GM21447 (cell line): ENCODE data around the gene SLC35D3.
"Not testable (repeated sequence)": the region's sequence is repeated elsewhere in the genome, so short reads cannot be mapped to it uniquely, and the experiment has no call there.

Source experiments
- ATAC-seq: cut with Tn5 transposase; IDR thresholded peaks from one replicate; pipeline ENCODE4 v1.9.1; 2021; ENCODE audit not compliant: unreplicated experiment

Gene SLC35D3

DNA sequence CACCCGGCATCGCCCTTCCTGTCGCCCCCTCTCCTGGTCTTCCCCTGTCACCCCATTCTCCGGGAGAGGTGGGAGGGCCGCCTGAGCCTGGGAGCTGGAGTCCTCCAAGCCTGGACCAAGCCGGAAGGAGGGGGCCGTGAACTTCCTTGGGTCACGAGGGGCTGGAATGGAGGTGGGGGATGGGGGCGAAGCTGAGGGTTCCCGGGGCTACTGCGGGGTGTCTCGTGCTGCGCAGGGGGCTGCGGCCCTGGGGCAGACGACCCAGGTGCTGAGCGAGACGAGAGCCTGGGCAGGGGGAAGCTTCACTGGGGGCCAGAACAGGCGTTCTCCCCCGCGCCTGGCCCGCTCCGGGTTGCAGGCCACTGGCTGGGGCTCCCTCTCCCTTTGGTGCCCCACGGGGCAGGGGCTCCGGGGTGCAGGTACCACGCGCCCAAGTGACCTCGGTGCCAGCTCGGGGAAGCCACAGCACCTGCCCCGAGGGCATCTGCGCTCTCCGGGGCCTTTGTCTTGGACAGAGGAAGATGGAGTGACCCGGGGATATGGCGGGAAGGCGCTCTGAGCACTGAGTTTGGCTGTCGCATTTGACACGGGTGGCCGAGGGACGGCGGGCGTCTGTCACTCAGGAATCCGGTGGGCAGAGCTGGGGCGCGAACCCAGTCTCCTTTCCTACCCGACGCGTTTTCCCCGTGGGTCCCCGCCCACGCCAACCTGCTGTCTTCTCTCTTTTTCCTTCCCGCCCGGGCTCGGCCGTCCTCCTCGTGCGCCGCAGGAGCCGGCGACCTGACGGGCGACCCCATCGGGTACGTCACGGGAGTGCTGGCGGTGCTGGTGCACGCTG is 1.2 kb downstream of the SLC35D3 start:
- no peak for ATAC-seq

DNA sequence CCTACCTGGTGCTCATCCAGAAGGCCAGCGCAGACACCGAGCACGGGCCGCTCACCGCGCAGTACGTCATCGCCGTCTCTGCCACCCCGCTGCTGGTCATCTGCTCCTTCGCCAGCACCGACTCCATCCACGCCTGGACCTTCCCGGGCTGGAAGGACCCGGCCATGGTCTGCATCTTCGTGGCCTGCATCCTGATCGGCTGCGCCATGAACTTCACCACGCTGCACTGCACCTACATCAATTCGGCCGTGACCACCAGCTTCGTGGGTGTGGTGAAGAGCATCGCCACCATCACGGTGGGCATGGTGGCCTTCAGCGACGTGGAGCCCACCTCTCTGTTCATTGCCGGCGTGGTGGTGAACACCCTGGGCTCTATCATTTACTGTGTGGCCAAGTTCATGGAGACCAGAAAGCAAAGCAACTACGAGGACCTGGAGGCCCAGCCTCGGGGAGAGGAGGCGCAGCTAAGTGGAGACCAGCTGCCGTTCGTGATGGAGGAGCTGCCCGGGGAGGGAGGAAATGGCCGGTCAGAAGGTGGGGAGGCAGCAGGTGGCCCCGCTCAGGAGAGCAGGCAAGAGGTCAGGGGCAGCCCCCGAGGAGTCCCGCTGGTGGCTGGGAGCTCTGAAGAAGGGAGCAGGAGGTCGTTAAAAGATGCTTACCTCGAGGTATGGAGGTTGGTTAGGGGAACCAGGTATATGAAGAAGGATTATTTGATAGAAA is 2.0 kb downstream of the SLC35D3 start:
- no peak for ATAC-seq

DNA sequence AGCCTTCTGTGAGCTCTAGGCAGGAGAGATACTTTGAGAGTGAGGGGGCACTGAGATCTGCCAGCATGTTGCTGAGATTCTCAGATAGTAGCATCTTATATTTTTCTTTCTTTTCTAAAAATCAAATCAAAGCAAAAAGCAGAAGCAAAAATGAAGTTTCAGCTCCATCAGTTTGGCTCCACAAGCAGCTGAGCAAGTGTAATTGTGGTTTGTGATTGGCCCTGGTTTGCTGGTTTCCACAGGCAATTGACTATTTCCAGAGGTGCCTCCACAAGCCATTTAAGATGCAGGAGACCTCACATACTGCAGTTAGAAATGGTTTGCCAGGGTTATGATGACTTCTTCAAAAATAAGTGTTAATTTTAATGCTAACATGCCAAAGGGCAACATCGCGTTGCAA is 4.3 kb downstream of the SLC35D3 start:
- ATAC-seq: no peak

DNA sequence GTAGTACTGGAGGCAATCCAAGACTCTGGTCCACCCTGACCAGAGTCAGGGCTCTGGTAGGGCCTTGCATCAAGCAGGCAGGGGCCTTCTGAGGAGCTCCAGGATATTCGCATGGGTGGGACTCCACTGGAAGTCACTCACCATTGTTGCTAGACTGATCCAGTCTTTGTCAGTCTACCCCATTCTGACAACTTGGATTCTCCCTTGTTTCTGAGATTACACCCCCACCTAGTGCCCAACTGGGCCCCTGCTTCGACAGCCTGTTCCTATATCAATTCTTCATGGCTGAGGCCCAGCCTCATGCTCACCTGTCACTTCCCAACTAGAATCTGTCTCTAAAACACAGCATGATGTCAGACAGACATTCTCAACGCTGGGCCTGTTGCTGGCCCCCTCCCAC is 5.2 kb downstream of the SLC35D3 start:
- ATAC-seq: no peak

DNA sequence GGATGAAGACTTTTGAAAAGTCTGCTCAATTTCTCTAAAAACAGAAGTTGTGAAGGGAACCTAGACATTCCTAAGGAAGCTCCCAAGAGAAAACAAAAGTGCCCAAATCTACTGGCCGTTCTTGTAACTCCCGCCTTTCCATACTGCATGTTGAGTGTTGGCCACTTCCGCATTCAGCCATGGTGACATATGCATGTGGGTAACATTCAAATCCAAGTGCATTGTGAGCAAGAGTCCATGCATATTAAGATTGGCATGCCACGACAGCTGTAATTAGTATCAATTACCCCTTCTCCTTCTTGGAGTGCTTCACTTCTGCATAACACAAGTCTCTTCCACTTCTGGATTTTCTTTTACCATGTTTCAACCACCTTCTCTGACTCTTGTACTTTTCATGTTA is 8.4 kb downstream of the SLC35D3 start:
- no peak for ATAC-seq

DNA sequence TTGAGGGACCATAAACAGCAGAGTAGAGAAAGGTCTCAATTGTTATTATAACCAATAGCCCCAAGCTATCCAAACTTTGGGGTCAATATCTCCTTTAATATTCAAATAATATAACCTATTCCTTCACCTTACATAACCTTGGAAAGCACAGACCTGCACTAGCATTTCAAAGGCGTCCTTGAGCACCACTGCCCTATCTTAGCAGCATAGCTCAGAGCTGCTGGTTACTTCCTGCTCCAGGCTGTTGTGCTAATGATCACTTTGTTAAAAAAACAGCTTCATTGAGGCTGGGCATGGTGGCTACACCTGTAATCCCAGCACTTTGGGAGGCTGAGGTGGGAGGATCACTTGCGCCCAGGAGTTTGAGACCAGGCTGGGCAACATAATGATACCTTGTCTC is 10.5 kb downstream of the SLC35D3 start:
- no peak for ATAC-seq

DNA sequence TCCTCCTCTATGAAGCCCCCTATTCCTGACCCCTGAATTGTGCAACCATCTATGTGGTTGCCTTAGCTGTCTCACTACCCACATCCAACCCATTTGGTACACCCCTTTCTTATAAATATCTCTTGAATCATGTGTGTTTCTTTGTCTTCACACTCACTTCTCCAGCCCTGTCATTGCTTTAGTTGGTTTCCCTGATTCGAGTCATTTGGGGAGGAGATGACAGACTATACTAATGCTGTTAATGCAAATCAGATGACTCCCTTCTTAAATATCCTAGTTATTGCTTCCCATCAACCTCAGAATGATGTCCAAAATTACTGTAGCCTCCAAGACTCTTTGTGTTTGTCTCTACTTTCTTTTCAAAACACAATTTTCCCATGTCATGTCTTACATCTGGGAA is 23.0 kb downstream of the SLC35D3 start:
- no peak for ATAC-seq

DNA sequence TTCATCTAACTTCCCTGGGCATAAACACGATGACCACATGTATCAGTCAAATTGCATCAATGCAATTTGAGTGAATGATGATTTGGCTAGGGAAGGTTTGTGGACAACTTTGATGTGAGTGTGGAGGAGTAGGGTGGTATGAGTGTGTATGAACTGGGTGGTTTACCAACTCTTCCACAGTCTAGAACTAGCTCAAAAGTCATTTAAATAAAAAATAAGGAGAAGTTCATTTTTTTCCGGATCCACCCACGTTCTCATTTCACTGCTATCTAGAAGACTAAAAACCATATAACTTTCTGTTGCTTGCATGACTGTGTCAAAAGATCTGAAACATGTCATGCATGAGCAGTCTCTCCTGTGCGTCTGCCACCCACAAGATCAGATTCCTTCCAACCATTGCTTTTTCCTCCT is 23.6 kb downstream of the SLC35D3 start:
- ATAC-seq: no peak

DNA sequence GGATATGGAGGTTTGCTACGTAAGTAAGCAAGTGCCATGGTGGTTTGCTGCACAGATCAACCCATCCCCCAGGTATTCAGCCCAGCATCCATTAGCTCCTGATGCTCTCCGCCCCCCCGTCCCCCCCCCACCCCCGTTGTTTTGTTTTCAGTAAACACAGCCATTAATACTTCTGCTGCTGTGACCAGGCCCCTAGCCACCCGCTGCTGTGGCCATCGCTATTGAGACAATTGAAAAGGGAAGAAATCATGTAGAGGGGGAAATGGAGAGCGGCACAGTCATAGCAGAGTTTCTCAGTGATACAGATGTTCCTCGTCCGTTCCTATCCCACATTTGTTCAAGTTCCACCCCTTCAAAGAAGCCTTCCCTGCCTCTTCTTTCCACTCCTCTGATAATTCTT is 24.9 kb downstream of the SLC35D3 start:
- no peak for ATAC-seq

DNA sequence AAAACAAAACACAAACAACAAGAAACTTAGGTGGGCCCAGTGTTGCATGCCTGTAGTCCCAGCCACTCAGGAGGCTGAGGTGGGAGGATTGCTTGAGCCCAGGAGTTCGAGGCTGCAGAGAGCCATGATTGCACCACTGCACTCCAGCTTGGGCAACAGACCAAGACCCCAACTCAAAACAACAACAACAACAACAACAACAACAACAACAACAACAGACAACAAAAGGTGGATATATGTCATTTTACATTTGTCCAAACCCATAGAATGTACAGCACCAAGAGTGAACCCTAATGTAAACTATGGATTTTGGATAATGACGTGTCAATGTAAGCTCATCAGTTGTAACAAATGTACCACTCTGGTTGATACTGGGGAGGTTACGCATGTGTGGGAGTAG is 27.9 kb downstream of the SLC35D3 start:
- not testable (repeated sequence) for ATAC-seq

DNA sequence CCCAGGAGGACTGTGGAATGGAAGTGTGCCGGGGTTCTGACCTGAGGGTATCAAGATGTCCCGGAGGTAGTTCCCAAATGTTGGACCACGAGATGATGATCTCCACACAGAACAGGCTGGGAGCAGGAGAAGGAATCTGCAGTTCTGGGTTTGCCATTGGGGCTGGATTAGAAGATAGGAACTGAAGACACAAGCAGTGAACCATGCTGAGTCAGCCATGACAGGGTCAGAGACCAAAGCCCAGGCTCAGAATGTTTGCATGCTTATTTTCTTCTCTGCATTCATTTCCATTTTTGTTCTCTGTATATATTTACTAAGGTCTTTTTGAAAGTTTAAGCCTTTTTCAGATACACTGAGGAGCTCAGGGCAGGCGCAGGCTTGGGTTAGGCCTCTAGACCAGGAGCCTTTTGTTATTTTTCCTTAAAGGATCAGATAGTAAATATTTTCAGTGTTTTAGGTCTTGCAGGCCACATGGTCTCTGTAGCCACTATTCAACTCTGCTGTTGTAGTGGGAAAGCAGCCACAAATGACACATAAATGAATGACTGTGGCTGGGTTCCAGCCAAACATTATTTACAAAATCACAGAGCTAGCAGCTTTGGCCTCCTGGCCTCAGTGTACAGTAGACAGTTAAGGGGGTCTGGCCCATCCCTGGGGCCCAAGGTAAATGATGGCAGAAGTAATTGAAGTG is 28.5 kb downstream of the SLC35D3 start:
- no peak for ATAC-seq

DNA sequence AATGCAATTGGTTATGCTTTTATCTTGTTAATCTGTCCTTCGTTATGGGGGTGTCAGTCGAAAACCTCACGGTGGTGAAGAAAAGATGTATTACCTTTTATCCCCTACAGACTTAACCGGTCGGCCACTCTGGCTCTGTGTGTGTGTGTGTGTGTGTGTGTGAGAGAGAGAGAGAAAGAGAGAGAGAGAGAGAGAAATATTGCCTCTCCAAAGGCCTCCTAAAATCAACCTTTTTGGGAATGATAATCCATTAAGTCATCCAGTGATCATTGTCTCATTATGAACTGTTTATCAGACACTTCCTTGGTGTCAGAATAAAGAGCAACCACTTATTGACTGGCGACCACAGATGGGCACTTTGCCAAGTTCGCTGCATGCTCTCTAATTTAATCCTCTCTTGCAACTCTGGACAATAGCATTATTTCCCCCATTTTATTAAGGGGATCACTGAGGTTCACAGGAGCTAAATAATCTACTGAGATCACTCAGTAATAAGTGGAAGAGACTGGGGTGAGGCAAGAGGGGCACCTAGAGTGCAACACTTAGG is 30.7 kb downstream of the SLC35D3 start:
- ATAC-seq: no peak

DNA sequence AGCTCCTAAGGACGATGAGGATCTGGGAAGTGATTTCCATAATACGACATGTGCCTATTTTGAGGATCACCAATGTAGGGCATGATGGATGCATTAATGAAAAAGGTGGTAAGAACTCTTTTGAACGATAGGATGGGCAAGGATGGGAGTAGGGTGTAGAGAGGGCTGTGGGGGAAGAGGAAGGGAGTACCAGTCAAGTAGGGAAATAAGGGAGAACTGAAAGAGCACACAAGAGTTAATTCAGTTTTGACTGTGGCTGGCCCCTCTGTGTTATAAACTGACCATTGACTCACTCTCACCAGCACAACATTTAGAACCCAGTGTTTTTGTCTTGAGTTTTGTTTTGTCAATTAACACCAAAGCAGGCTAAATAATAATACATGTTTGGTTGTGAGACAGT is 33.0 kb downstream of the SLC35D3 start:
- ATAC-seq: no peak

DNA sequence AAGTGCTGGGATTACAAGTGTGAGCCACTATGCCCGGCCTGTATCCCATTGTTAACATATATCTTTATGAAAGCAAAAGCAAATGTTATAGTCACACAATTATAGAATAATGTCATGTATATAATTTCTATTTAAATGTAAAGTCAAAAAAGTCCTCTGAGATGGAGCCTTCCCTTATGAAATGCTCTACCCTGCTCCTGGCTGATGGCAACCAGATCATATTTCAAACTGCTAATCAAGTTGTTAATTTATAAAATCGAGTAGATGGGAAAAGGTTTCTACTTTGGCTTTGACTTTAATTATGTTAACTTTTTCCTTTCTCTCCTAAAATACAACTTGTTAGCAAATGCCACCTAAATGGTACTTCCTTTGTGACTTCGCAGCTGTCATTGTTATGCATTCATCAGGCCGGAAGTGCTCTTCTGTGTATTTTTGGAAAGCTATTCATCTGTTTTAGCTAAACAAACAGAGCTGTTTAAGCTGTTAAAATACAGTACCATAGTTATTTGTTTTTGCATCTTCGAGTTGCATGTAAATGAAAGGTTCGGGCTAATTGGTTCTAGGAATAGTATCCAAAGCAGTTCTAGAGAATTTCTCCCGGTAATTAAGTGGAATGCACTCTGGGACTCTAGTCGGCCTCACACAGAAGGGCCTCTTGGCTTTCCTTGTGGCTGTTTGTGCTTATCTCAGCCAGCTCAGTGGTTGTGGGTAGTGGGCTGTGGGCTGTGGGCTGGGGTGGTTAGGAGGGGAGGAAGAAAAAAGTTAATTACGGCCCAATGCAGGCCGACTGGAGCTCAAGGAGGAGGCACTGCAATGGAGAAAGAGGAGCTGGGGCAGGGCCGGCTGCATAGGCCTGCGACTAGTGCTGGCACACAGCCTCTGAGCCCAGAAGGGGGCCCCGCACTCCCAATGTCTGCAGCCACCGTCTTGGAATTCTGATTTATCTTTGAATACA is 34.8 kb downstream of the SLC35D3 start:
- no peak for ATAC-seq

DNA sequence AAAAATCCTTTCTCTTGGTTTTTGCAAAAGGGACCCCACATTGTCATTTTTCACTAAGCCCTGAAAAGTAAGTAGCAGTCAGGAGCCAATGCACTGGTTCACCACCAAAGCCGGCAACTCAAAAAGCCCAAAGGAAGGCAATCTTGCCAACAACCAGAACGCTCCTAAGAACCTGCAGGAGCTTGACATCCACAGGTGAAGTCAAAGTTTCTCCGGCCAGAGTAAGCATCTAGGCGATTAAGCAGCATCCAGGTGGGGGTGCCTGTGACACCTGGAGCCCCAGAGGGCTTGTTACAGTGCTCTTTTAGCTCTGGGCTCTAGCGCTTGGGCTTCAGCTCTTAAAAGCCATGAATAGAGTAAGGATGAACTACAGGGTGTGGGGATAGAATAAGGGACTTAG is 36.1 kb downstream of the SLC35D3 start:
- no peak for ATAC-seq

DNA sequence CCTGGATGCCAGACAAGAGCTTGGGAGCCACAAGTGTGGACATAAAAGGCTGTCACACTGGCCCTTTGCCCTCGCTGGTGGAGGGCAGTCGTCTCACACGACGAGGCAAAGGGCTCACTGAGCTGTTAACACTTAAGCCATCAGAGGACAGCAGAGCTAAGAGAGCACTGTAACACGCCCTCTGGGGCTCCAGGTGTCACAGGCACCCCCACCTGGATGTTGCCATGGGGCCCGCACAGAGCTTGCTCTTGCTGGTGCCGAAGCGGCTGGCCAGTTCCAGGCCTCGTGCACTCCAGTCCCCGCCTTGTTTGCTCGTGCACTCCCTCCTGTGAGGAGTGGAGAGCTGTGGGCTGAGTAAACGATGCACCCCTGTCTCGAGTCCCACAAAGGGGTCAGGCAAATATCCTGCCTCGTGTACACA is 37.4 kb downstream of the SLC35D3 start:
- ATAC-seq: no peak

DNA sequence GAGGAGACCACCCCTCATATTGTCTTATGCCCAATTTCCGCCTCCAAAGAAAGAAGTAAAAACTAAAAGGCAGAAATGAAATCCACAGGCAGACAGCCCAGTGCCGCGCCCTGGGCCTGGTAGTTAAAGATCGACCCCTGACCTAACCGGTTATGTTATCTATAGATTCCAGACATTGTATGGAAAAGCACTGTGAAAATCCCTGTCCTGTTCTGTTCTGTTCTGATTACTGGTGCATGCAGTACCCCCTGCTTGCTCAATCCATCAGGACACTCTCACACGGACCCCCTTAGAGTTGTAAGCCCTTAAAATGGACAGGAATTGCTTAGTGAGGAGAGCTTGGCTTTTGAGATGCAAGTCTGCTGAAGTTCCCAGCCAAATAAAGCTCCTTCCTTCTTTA is 37.8 kb downstream of the SLC35D3 start:
- not testable (repeated sequence) for ATAC-seq

DNA sequence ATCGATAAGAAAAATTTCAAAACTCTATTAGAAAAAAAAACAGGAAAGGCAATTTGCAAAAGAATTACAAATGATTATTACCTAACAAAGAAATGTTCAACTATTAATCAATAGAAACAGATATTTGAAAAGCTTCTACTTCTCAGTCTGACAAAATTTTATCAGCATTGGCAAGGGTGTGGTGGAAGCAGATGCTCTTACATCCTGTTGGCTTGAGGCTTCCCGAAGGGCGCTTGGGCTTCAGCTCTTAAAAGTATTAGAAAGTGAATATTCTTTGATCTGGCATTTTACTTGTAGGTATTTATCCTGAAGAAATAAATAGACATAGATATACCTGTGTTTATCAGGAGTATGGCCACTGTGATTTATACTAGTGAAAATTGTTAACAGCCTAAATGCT is 38.7 kb downstream of the SLC35D3 start:
- ATAC-seq: no peak

DNA sequence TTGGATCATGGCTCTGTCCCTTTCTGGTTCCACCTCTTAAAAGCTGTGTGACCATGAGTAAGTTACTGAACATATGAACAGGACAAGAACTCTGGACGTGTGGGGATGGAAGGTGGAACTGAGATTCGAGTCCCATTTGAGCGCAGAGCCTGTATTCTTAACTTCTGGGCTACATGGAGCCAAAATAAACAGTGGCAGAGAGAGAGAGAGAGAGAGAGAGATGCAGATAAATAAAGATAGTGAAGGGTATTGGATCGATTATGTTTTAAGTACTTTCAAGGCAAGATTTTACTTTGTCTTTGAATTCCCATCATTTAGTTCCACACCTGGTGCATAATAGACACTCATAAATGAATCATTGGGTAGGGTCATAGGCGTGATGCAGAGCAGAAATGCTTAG is 39.7 kb downstream of the SLC35D3 start:
- no peak for ATAC-seq

DNA sequence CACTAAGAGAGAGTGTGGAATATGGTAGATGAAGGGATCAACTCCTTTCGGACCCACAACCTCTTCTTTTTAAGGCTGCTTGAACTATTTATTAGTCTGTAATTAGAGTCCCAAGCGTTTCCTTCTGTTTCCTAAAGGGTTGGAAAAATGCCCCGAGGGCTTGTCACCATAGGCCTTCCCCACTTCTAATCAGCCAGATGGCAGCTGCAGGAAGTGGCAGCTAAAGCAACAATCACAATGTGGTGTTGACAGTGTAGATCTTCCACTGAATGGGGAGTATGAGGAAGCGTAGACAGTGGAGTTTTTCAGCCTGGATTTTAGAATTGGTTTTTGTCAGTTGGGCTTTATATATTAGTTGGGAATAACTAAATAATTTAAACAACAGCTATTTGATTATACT is 40.6 kb downstream of the SLC35D3 start:
- ATAC-seq: no peak

DNA sequence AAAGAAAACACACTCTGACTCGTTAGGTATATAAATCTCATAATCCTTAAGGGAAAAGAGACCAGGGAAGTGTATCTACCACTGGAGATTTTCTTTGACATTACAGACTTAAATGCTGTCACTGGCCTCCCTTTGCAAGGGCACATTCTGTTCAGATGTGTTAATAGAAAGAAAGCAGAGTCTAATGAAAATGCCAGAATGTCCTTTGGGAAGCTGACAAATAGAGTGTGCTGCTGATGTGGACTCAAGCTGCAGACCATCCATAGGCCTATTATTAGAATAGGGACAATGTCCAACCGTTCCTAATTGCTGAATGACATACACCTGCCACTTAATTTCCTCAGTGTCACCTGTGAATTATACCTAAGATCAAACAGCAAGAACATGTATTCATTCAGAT is 41.2 kb downstream of the SLC35D3 start:
- ATAC-seq: no peak
